ENCODE results near the gene CCDC88B. TPM values are rescaled to one million over a fixed set of nuclear protein-coding genes. Genes with fewer than 3 reads are reported as not detected.

Gene CCDC88B
- total RNA-seq, 1 experiment from 2014 or later = 17.1 TPM

- intact Hi-C loops (cut with micrococcal nuclease; ENCODE audit: unreplicated experiment) = loop anchor here (10.0 kb wide), 1 partner anchor 59 kb away; the partner anchor contains the start of genes FKBP2 and PPP1R14B
- in situ Hi-C loops (cut with HindIII; ENCODE audit: low pct_unique_long_range_greater_than_20kb, low sequenced_read_pairs) = no loop called here
- TF ChIP-seq CTCF (IDR thresholded peaks at IDR 0.05) (no peak), TCF7L2 (IDR thresholded peaks at IDR 0.05; ENCODE audit: low read depth, low read length) (no peak), REST (IDR thresholded peaks at IDR 0.05; ENCODE audit: insufficient read depth in 1 of 2, low read depth in 2 of 2, low read length in 1 of 2) (no peak), SIN3A (IDR thresholded peaks at IDR 0.05; ENCODE audit: borderline replicate concordance, insufficient read depth, low read depth, low read length) (no peak), POLR2AphosphoS5 (IDR thresholded peaks at IDR 0.05; ENCODE audit: low read depth, low read length) (no peak)
- ATAC-seq (no peak), DNase-seq (ENCODE audit: low read depth, low spot score) (no peak)
- Histone ChIP-seq H3K4me3 (ENCODE audit: low read depth in 2 of 2, low read length in 2 of 2) (no peak overlapping the region), H3K4me1 (ENCODE audit: control insufficient read depth, insufficient read depth, low read length) (peaks cover 15% of the 10 kb centered on the region), H3K9me3 (ENCODE audit: control insufficient read depth, insufficient read depth, low read depth, low read length) (no peaks in the 10 kb centered on the region), H3K27me3 (ENCODE audit: control insufficient read depth, insufficient read depth, low read length) (no peaks in the 10 kb centered on the region), H3K27ac (ENCODE audit: low read length) (peak overlapping the region; percentile 95), H3K36me3 (ENCODE audit: control insufficient read depth, insufficient read depth, low read length) (no peaks in the 10 kb centered on the region)
- CTCF ChIA-PET = interaction anchor here (0.5 to 2.3 kb wide), 8 partner anchors 14 to 52 kb away, joined by 3 to 25 read pairs (median 4); partner anchors contain the start of genes BAD, GPR137, PRDX5 and TRMT112
- POLR2A ChIA-PET = interaction anchor here (1.5 kb wide), 1 partner anchor 18 kb away, joined by 10 read pairs; the partner anchor contains the start of gene GPR137
- no TSS peak for BruUV-seq (replicated peaks)
Observed at GRCh38 chr11:64303109-64304031, 36.6 kb upstream of the CCDC88B start.

- in situ Hi-C loops (cut with HindIII; ENCODE audit: low pct_unique_long_range_greater_than_20kb, low sequenced_read_pairs) (no loop called here), intact Hi-C loops (cut with micrococcal nuclease; ENCODE audit: unreplicated experiment) (loop anchor here (10.0 kb wide), 1 partner anchor 59 kb away; the partner anchor contains the start of genes FKBP2 and PPP1R14B)
- no peak for DNase-seq (ENCODE audit: low read depth, low spot score)
- no TSS peak for BruUV-seq (replicated peaks)
- Histone ChIP-seq H3K4me1 (ENCODE audit: control insufficient read depth, insufficient read depth, low read length) (peaks cover 15% of the 10 kb centered on the region), H3K27ac (ENCODE audit: low read length) (peak overlapping the region; percentile 95), H3K9me3 (ENCODE audit: control insufficient read depth, insufficient read depth, low read depth, low read length) (no peaks in the 10 kb centered on the region), H3K27me3 (ENCODE audit: control insufficient read depth, insufficient read depth, low read length) (no peaks in the 10 kb centered on the region), H3K4me3 (ENCODE audit: low read depth in 2 of 2, low read length in 2 of 2) (peak overlapping the region; percentile 72 to 96), H3K36me3 (ENCODE audit: control insufficient read depth, insufficient read depth, low read length) (no peaks in the 10 kb centered on the region)
- no peak for ATAC-seq
- ChIA-PET POLR2A (interaction anchor here (0.6 to 1.5 kb wide), 2 partner anchors 19 to 98 kb away, joined by 9 to 10 read pairs; partner anchors contain the start of gene GPR137), CTCF (interaction anchor here (0.5 to 2.3 kb wide), 7 partner anchors 14 to 53 kb away, joined by 3 to 25 read pairs (median 4); partner anchors contain the start of genes BAD, GPR137, PRDX5 and TRMT112)
- TF ChIP-seq REST (IDR thresholded peaks at IDR 0.05; ENCODE audit: insufficient read depth in 1 of 2, low read depth in 2 of 2, low read length in 1 of 2) (no peak), CTCF (IDR thresholded peaks at IDR 0.05) (no peak), POLR2AphosphoS5 (IDR thresholded peaks at IDR 0.05; ENCODE audit: low read depth, low read length) (no peak), SIN3A (IDR thresholded peaks at IDR 0.05; ENCODE audit: borderline replicate concordance, insufficient read depth, low read depth, low read length) (no peak), TCF7L2 (IDR thresholded peaks at IDR 0.05; ENCODE audit: low read depth, low read length) (no peak)
Observed at GRCh38 chr11:64304032-64304315, 36.0 kb upstream of the CCDC88B start.

Data from Panc1 (cell line).